Heart left ventricle (tissue), 16 donors: ENCODE data around the gene RMDN3. TPM values are rescaled to one million over a fixed set of nuclear protein-coding genes. Genes with fewer than 3 reads are reported as not detected.

Experiments used
- ATAC-seq, 4 donors: fragments of 200-7000 bp; cut with Tn5 transposase; one replicate each; pipeline ENCODE4 v1.9.1; 2020 to 2022; ENCODE audit warnings: moderate library complexity in 4 of 4, mild to moderate bottlenecking in 3 of 4, moderate number of reproducible peaks in 1 of 4
- DNase-seq, 5 donors: peaks; one replicate each; pipeline ENCODE4 v3.0.0-alpha.2; 2020
- H3K27ac ChIP-seq, 12 donors: fragments of 200-600 bp; sonication (generic) in 4 of 12; one replicate each; pipeline versions ENCODE4 v1.5.0 to v1.8.0; 2016 to 2022; ENCODE audit warnings: mild to moderate bottlenecking in 2 of 12
- H3K27me3 ChIP-seq, 9 donors: fragments of 200-600 bp; sonication (generic) in 2 of 9; one replicate each; pipeline versions ENCODE4 v1.5.1 to v1.8.0; 2016 to 2022; ENCODE audit warnings: mild to moderate bottlenecking in 3 of 9
- H3K36me3 ChIP-seq, 9 donors: fragments of 200-600 bp; sonication (generic) in 2 of 9; one replicate each; pipeline versions ENCODE4 v1.5.0 to v1.8.0; 2018 to 2022; ENCODE audit warnings: mild to moderate bottlenecking in 2 of 9
- H3K4me1 ChIP-seq, 12 donors: fragments of 200-600 bp; sonication (generic) in 4 of 12; one replicate each; pipeline versions ENCODE4 v1.5.0 to v1.8.0; 2016 to 2022; ENCODE audit warnings: mild to moderate bottlenecking in 3 of 12
- H3K4me3 ChIP-seq, 12 donors: fragments of 200-600 bp; sonication (generic) in 4 of 12; one replicate each; pipeline versions ENCODE4 v1.5.0 to v1.8.0; 2017 to 2022; ENCODE audit warnings: mild to moderate bottlenecking in 9 of 12, moderate library complexity in 4 of 12
- H3K9me3 ChIP-seq, 12 donors: fragments of 200-600 bp; sonication (generic) in 4 of 12; one replicate each; pipeline versions ENCODE4 v1.5.0 to v1.8.0; 2016 to 2022; ENCODE audit warnings: mild to moderate bottlenecking in 1 of 12
- POLR2A ChIP-seq, 2 donors: fragments of 450-650 bp; IDR thresholded peaks; one replicate each; pipeline ENCODE4 v1.6.1; 2017; ENCODE audit warnings: antibody characterized with exemption in 2 of 2, mild to moderate bottlenecking in 2 of 2, moderate library complexity in 2 of 2
- WGBS, 4 donors: extraction: QIAGEN DNeasy Blood & Tissue Kit in 2 of 4; methylation state at CpG; one replicate each; pipeline versions ENCODE4 v1.1.5 to v1.1.7; 2013 to 2018; 5-methylcytosine and 5-hydroxymethylcytosine counted together
- intact Hi-C, 10 donors: fragments of 100-400 bp; cut with DNase I; formaldehyde crosslinking; loops; one replicate each; pipeline versions ENCODE4 v1.11.1 to v1.14.2; 2022
- polyA plus RNA-seq, 2 donors: library from polyadenylated mRNA; stranded (reverse); fragments of 200-250 nt; gene quantifications; one replicate each; pipeline ENCODE4 v1.2.3, GENCODE V29; 2013
- total RNA-seq, 9 donors: library from RNA; depleted of rRNA in 2 of 9; stranded (reverse); fragments of >200 nt in 2 of 9; fragmentation: NEBNext Ultra II Directional in 3 of 9; extraction: Animal tissue kit (Norgen Biotek cat#: 25700) in 3 of 9; gene quantifications; one replicate each; pipeline versions ENCODE4 v1.1.0 to v1.2.4, GENCODE V29; 2016 to 2023
- TF ChIP-seq, protein P1 (sequence below), 12 donors: fragments of 200-600 bp; sonication (generic) in 4 of 12; IDR thresholded peaks; one replicate each; pipeline versions ENCODE4 v1.5.0 to v1.8.0; 2018 to 2022; ENCODE audit warnings: antibody characterized with exemption in 12 of 12, mild to moderate bottlenecking in 5 of 12
- donor health status: ischemic (EF 13 %, LVEDD 7.1; RV severe dilation, severe dysfunction).
- donor health status: healthy with polysubstance abuse.
- donor health status: DM: no; HTN: yes; CAD: no.
- donor health status: DM: no; HTN: no; CAD: no.
- donor health status: ischemic (EF 25% LVEDD 6.9; RV normal size, moderate dysfunction).
- donor health status: ischemic (EF 25% LVEDD 5.7; RV mildly dilated, moderate dysfunction).
- donor health status: healthy.
- donor health status: DM: yes; HTN: yes; CAD: no.
- donor health status: ischemic (EF 35%, LVEDD 5.7; RV mildly dilated, moderate dysfunction).
- donor health status: nonischemic (EF 11% LVEDD 7.7; RV severe dilation, severe dysfunction).
- donor health status: DM: yes; HTN: yes; CAD: no.
- donor health status: PGD.
- donor health status: ischemic (EF 29% LVEDD 5.4; RV normal size, mild dysfunction).
- donor health status: nonischemic (EF 23%, LVEDD 6.1; RV moderate dilation, normal function).

Gene RMDN3
- total and polyA plus RNA-seq, 11 donors, result 12.0 to 26.2 (median 18.5) TPM

DNA sequence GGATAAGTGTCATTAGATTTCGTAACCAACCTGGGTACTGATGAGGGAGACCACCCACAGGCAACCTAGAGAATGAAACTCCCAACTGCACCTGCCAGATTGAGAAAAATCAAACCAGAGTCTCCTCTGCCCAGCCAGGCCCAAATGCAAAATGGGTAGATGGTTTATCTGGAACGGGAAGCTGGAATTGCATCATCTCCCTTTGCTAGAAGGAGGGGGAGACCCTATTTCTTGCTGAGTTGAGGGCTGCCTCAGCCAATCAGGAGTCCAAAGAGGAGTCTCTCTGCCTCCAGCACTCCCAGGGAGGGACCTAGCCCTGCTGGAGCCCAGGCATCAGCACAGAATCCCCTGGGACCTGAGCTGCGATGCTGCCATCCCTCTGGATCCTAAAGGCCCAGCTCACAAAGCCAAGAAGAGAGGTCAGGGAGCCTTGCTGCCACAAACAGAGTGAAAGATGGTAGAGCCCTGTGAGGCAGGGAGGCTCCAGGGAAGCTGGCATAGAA, 8.1 kb downstream of the RMDN3 start:
- no peaks in the 10 kb centered on the region for H3K9me3 ChIP-seq
- ATAC-seq, result peak in 1 of 4 donors; percentile 39
- H3K4me1 ChIP-seq, result peaks cover 0 to 44% (median 0%) of the 10 kb centered on the region in 12 donors
- H3K4me3 ChIP-seq, result no peak overlapping the region
- no peak overlapping the region for H3K27ac ChIP-seq
- DNase-seq, result no peak
- 64 to 70% (median 68%) methylated on average over 3 of the region's 3 CpGs for WGBS, 4 donors
- H3K27me3 ChIP-seq, result no peaks in the 10 kb centered on the region
- TF ChIP-seq POLR2A (IDR thresholded peaks at IDR 0.05), result no peak
- TF ChIP-seq, protein P1, sequence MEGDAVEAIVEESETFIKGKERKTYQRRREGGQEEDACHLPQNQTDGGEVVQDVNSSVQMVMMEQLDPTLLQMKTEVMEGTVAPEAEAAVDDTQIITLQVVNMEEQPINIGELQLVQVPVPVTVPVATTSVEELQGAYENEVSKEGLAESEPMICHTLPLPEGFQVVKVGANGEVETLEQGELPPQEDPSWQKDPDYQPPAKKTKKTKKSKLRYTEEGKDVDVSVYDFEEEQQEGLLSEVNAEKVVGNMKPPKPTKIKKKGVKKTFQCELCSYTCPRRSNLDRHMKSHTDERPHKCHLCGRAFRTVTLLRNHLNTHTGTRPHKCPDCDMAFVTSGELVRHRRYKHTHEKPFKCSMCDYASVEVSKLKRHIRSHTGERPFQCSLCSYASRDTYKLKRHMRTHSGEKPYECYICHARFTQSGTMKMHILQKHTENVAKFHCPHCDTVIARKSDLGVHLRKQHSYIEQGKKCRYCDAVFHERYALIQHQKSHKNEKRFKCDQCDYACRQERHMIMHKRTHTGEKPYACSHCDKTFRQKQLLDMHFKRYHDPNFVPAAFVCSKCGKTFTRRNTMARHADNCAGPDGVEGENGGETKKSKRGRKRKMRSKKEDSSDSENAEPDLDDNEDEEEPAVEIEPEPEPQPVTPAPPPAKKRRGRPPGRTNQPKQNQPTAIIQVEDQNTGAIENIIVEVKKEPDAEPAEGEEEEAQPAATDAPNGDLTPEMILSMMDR (IDR thresholded peaks at IDR 0.05), result no peak
- intact Hi-C loops, result loop anchor here in 1 of 10 donors (5.0 kb wide), 1 partner anchor 55 kb away; no protein-coding TSS in a partner anchor
- H3K36me3 ChIP-seq, result peaks cover 3 to 89% (median 78%) of the 10 kb centered on the region in 9 donors

DNA sequence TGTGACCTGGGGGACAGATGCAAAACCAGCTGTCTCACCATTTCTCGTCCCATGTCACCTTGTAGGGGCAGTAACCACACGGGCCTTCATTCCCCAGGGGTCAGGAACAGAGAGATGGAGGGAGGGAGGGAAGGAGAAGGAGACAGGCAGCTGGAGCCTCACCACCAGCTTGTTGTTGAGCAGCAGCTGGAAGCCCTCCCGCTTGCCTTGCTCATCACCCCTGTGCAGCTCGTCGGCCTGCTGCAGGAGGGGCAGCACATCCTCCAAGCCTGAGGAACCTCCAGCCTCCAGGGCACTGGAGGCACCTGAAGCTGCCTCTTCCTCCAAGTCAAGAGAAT, 10.3 kb downstream of the RMDN3 start:
- Histone ChIP-seq H3K27ac (peak overlapping the region in 1 of 12 donors; percentile 58), H3K27me3 (no peaks in the 10 kb centered on the region), H3K9me3 (no peaks in the 10 kb centered on the region), H3K36me3 (peaks cover 0 to 88% (median 74%) of the 10 kb centered on the region in 9 donors), H3K4me3 (no peak overlapping the region), H3K4me1 (peaks cover 0 to 44% (median 0%) of the 10 kb centered on the region in 12 donors)
- intact Hi-C loops, result loop anchor here in 1 of 10 donors (5.0 kb wide), 1 partner anchor 52 kb away; no protein-coding TSS in a partner anchor
- ATAC-seq (no peak), DNase-seq (no peak)
- no peak for TF ChIP-seq POLR2A (IDR thresholded peaks at IDR 0.05)
- TF ChIP-seq, protein P1 (IDR thresholded peaks at IDR 0.05), result no peak
- 70 to 76% (median 73%) methylated on average over 5 of the region's 5 CpGs for WGBS, 4 donors

DNA sequence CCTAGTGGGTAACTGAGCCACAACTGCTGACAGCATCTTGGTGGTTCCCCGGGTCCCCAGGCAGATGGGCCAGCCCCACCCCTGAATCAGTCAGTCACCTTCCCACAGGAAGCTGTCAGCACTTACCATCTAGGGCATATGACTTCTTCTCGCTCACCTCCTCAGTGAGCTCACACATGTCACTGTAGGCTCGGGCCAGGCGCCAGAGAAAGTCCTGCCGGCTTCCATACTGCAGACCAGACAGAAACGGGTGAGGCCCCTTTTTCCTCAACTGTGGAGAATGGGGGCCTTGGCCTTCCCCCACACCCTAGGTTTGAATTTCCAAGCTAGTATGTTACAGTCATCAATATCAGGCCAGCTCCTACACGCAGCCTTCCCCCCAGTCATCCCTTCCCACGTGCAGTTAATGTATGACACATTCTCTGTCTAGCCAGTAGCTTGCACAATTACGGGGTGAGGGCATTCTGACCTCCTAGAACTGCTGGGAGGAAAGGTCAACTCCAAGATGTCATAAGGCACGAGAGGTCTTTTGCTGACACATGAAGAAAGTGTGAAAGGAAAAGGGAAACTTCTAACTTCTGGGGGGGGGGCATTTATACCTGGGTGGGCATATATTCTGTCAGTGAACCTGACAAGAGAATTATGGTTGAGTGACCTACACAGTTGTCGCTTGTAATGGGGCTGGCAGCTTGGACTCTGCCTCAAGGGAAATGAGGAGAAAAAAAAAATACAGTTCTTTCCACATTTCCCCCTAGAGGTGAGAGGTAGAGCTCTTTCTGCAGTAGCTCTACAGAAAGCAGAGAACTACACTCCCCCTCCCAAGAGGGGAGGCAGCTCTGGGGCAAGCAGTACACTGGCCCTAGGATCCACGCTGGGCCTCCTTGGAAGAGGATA, 10.9 kb downstream of the RMDN3 start:
- Histone ChIP-seq H3K4me3 (no peak overlapping the region), H3K36me3 (peaks cover 0 to 88% (median 74%) of the 10 kb centered on the region in 9 donors), H3K27me3 (no peaks in the 10 kb centered on the region), H3K27ac (peak overlapping the region in 1 of 12 donors; percentile 58), H3K9me3 (no peaks in the 10 kb centered on the region), H3K4me1 (peaks cover 0 to 44% (median 0%) of the 10 kb centered on the region in 12 donors)
- TF ChIP-seq, protein P1 (IDR thresholded peaks at IDR 0.05), result no peak
- no peak for TF ChIP-seq POLR2A (IDR thresholded peaks at IDR 0.05)
- ATAC-seq, result peak; percentile 60 to 79 (median 70)
- intact Hi-C loops, result no loop called here
- DNase-seq, result peak in 1 of 5 donors; percentile 48
- 62 to 71% (median 67%) methylated on average over 12 of the region's 12 CpGs for WGBS, 4 donors

DNA sequence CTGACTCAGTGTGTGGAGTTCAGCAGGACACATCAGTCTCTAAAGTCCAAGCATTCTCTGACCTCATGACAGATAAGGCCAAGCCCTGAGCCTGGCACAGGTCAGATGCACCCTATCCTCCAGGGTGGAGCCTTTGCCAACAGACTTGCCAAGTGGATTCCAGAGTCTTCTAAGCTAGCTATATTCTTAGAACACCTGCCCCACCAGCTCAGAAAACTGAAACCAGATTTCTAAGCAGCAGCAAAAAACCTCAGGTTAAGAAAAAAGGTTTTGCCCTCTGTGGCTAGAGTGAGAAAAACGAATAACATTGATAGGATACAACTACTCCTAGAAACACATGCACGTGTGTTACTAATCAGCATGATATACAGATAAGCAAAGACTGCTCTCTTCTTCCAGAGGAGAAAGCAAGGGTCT, 11.6 kb downstream of the RMDN3 start:
- Histone ChIP-seq H3K4me3 (no peak overlapping the region), H3K27me3 (no peaks in the 10 kb centered on the region), H3K36me3 (peaks cover 0 to 89% (median 72%) of the 10 kb centered on the region in 9 donors), H3K27ac (peak overlapping the region in 1 of 12 donors; percentile 53), H3K9me3 (no peaks in the 10 kb centered on the region), H3K4me1 (peaks cover 0 to 44% (median 0%) of the 10 kb centered on the region in 12 donors)
- WGBS, 4 donors, result 36 to 62% (median 53%) methylated on average over 2 of the region's 2 CpGs
- ATAC-seq (no peak), DNase-seq (no peak)
- intact Hi-C loops, result no loop called here
- TF ChIP-seq POLR2A (IDR thresholded peaks at IDR 0.05), result no peak
- TF ChIP-seq, protein P1 (IDR thresholded peaks at IDR 0.05), result no peak
